ENCODE results near the gene PLIN1.

DNA sequence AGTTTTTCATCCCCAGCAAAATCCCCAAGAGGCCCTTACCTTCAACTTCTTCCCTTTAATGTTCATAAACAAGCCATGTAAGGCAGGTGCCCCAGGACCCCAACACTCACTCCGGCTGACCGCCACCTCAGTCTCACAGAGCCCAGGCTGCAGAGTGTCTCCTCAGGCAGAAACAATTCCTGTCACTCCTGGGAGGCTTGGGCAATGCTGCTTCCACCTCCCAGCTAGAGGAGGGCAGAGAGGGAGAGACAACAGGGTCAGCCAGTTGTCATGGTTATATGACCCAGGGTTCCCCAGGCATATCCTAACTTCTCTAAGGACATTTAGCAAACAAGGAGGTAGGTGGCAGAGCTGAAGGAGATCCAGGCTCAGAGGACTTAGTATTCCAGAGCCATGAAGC lies at the start of gene PLIN1:
- no peak for TF ChIP-seq BHLHE40 (IDR thresholded peaks at IDR 0.05; ENCODE audit: borderline replicate concordance)
- TF ChIP-seq, protein P1, sequence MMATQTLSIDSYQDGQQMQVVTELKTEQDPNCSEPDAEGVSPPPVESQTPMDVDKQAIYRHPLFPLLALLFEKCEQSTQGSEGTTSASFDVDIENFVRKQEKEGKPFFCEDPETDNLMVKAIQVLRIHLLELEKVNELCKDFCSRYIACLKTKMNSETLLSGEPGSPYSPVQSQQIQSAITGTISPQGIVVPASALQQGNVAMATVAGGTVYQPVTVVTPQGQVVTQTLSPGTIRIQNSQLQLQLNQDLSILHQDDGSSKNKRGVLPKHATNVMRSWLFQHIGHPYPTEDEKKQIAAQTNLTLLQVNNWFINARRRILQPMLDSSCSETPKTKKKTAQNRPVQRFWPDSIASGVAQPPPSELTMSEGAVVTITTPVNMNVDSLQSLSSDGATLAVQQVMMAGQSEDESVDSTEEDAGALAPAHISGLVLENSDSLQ (IDR thresholded peaks at IDR 0.05) = no peak
- TF ChIP-seq ELF4 (IDR thresholded peaks at IDR 0.05) = no peak
- no peak for TF ChIP-seq FOXM1 (IDR thresholded peaks at IDR 0.05; ENCODE audit: borderline replicate concordance)
- TF ChIP-seq SP1 (IDR thresholded peaks at IDR 0.05) = no peak
- TF ChIP-seq SUZ12 (IDR thresholded peaks at IDR 0.05) = no peak
- no peak for TF ChIP-seq FOXA1 (IDR thresholded peaks at IDR 0.05)
- no peak for TF ChIP-seq L3MBTL2 (conservative IDR thresholded peaks at IDR 0.05)
- TF ChIP-seq FOXK2 (IDR thresholded peaks at IDR 0.05) = no peak
- no peak for TF ChIP-seq ZNF384 (IDR thresholded peaks at IDR 0.05)
- TF ChIP-seq NFRKB (IDR thresholded peaks at IDR 0.05) = no peak
- no peak for TF ChIP-seq ARNT (IDR thresholded peaks at IDR 0.05)
- TF ChIP-seq TARDBP (IDR thresholded peaks at IDR 0.05) = no peak
- TF ChIP-seq CTBP1 (IDR thresholded peaks at IDR 0.05; ENCODE audit: borderline replicate concordance) = no peak

All from HEK293T (cell line).